Choroid plexus epithelial cell (primary cell): Measurements from ENCODE around the gene MMP25.

Experiments
- DNase-seq: peaks from one replicate; pipeline ENCODE4 v3.0.0-alpha.2; 2010; ENCODE audit warnings: low read depth
- H3K4me3 ChIP-seq: 2 replicates; pipeline ENCODE4 v1.5.1; 2011; ENCODE audit warnings: low read depth, mild to moderate bottlenecking, control low read depth, low read length, moderate library complexity
- CTCF ChIP-seq: conservative IDR thresholded peaks from 2 replicates; pipeline ENCODE4 v1.5.1; 2011; ENCODE audit warnings: low read depth, mild to moderate bottlenecking, control low read depth, inconsistent platforms, low read length, moderate library complexity

MMP25 gene

GRCh38 chr16:3059723-3060242, 13.4 kb downstream of the MMP25 start:
- TF ChIP-seq CTCF = no peak
- peak overlapping the region; percentile 74 for H3K4me3 ChIP-seq
- DNase-seq = no peak

- DNase-seq = no peak
- TF ChIP-seq CTCF = no peak
- no peak overlapping the region for H3K4me3 ChIP-seq
Measured at GRCh38 chr16:3060339-3061127, 14.2 kb downstream of the MMP25 start.

GRCh38 chr16:3062553-3062952, 16.2 kb downstream of the MMP25 start:
- DNase-seq = no peak
- H3K4me3 ChIP-seq = no peak overlapping the region
- no peak for TF ChIP-seq CTCF

GRCh38 chr16:3063625-3064386, 17.4 kb downstream of the MMP25 start:
- TF ChIP-seq CTCF = no peak
- DNase-seq = no peak
- H3K4me3 ChIP-seq = no peak overlapping the region

GRCh38 chr16:3065069-3065741, 18.8 kb downstream of the MMP25 start, which contains the start of gene IL32:
IL32 (plus strand) TSS chr16:3065640; CDS start chr16:3065812, 172 bp downstream.
- peak; percentile 86 for DNase-seq
- no peak for TF ChIP-seq CTCF
- H3K4me3 ChIP-seq = peak within 1 kb of the TSS; percentile 22

GRCh38 chr16:3065742-3066439, 19.5 kb downstream of the MMP25 start:
- DNase-seq = no peak
- no peak for TF ChIP-seq CTCF
- no peak overlapping the region for H3K4me3 ChIP-seq
